Thoracic aorta (tissue), 2 donors: Measurements from ENCODE around the gene GNMT. TPM values are rescaled to one million over a fixed set of nuclear protein-coding genes. Genes with fewer than 3 reads are reported as not detected.
"Not testable (repeated sequence)": the region's sequence is repeated elsewhere in the genome, so short reads cannot be mapped to it uniquely, and the experiment has no call there.

Experiments used
- ATAC-seq: fragments of 150-250 bp; one replicate; pipeline ENCODE4 v1.8.0; 2017; ENCODE audit warnings: low read depth; ENCODE audit not compliant: insufficient number of reproducible peaks, low FRiP score
- DNase-seq: peaks from one replicate; pipeline ENCODE4 v3.0.0-alpha.2; 2020; ENCODE audit warnings: low spot score
- H3K27ac ChIP-seq, 2 donors: fragments of 200-600 bp; sonication (generic); 1 replicate in 1 of 2; 2 replicates in 1 of 2; pipeline ENCODE4 v1.5.1; 2016; ENCODE audit warnings: mild to moderate bottlenecking in 2 of 2, moderate library complexity in 2 of 2
- H3K27me3 ChIP-seq: fragments of 200-600 bp; sonication (generic); replicated peaks from 2 replicates; pipeline ENCODE4 v1.6.0; 2016; ENCODE audit warnings: mild to moderate bottlenecking; ENCODE audit not compliant: insufficient read depth
- H3K36me3 ChIP-seq: fragments of 200-600 bp; sonication (generic); one replicate; pipeline ENCODE4 v1.5.1; 2016
- H3K4me1 ChIP-seq, 2 donors: fragments of 200-600 bp; sonication (generic); 1 replicate in 1 of 2; 2 replicates in 1 of 2; pipeline versions ENCODE4 v1.5.1 to v1.6.0; 2016; ENCODE audit warnings: low read depth in 2 of 2, mild to moderate bottlenecking in 1 of 2; ENCODE audit not compliant: control insufficient read depth in 1 of 2
- H3K4me3 ChIP-seq: fragments of 200-600 bp; sonication (generic); 2 replicates; pipeline ENCODE4 v1.5.1; 2016; ENCODE audit warnings: mild to moderate bottlenecking
- H3K9me3 ChIP-seq: fragments of 200-600 bp; sonication (generic); 2 replicates; pipeline ENCODE4 v1.5.1; 2016
- CTCF ChIP-seq: fragments of 200-600 bp; sonication (generic); IDR thresholded peaks from one replicate; pipeline ENCODE4 v1.5.1; 2019; ENCODE audit warnings: antibody characterized with exemption
- total RNA-seq, 2 donors: library from RNA; depleted of rRNA; stranded (reverse); fragments of >200 nt; gene quantifications; one replicate each; pipeline versions ENCODE4 v1.1.0 to v1.2.3, GENCODE V29; 2016

The GNMT gene
- total RNA-seq, 2 donors from 2014 or later = 3.3 TPM; not detected in 1

GRCh38 chr6:42996513-42996912 is 36.0 kb downstream of the GNMT start:
- no peak for TF ChIP-seq CTCF
- Histone ChIP-seq H3K27me3 (no peaks in the 10 kb centered on the region), H3K4me3 (no peak overlapping the region), H3K27ac (no peak overlapping the region), H3K9me3 (no peaks in the 10 kb centered on the region), H3K36me3 (peaks cover 3% of the 10 kb centered on the region), H3K4me1 (no peaks in the 10 kb centered on the region)
- no peak for DNase-seq
- no peak for ATAC-seq

DNA sequence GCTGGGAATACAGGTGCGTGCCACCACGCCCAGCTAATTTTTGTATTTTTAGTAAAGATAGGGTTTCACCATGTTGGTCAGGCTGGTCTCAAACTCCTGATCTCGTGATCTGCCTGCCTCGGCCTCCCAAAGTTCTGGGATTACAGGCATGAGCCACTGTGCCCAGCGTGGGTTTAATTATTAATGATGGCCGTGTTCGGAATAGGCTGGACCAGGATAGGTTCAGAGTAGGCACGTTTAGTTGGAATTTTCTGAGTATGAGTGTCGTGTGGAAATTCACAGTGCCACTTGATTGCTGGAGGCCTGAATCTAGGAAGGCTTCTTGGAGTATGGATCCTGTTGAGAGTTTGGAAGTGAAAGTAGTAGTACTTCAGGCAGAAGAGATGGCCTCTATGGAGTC is 37.7 kb downstream of the GNMT start:
- H3K9me3 ChIP-seq, H3K4me3 ChIP-seq, ATAC-seq, H3K27ac ChIP-seq, H3K36me3 ChIP-seq, DNase-seq, H3K27me3 ChIP-seq, H3K4me1 ChIP-seq: not testable (repeated sequence)

DNA sequence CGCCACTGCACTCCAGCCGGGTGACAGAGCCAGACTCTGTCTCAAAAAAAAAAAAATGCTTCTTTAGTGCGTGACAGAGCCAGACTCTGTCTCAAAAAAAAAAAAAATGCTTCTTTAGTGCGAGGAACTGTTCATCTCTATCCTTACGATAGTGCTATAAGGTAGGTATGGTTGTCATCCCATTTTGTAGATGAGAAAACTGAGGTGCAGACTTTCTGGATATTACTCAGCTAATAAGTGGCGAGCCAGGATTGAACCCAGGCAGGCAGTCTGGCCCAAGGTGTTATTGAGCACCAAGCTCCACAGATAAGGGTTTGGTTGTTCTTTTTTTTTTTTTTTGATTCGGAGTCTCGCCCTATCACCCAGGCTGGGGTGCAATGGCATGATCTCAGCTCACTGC is 41.3 kb downstream of the GNMT start:
- H3K4me3 ChIP-seq = no peak overlapping the region
- no peaks in the 10 kb centered on the region for H3K27me3 ChIP-seq
- no peaks in the 10 kb centered on the region for H3K4me1 ChIP-seq
- DNase-seq (no peak), ATAC-seq (no peak)
- no peak for TF ChIP-seq CTCF
- peaks cover 5% of the 10 kb centered on the region for H3K36me3 ChIP-seq
- H3K9me3 ChIP-seq = no peaks in the 10 kb centered on the region
- H3K27ac ChIP-seq = no peak overlapping the region

GRCh38 chr6:43005844-43006243 is 45.3 kb downstream of the GNMT start:
- no peak for ATAC-seq
- peaks cover 31% of the 10 kb centered on the region for H3K36me3 ChIP-seq

DNA sequence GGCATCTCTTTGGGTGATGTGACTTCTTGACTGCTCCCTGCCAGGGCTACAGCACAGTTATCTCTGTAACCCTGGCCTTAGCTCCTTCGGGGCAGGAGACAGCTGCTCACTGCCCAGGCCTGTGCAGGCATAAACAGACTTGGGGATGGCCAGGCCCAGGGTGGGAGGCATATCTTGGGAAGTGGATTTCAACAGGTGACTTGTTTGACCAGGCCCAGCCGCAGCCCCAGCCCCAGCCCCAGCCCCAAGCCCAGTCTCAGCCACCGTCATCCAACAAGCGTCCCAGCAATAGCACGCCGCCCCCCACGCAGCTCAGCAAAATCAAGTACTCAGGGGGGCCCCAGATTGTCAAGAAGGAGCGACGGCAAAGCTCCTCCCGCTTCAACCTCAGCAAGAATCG is 45.7 kb downstream of the GNMT start:
- DNase-seq (no peak), ATAC-seq (no peak)
- Histone ChIP-seq H3K27me3 (no peaks in the 10 kb centered on the region), H3K27ac (no peak overlapping the region), H3K9me3 (no peaks in the 10 kb centered on the region), H3K36me3 (peaks cover 34% of the 10 kb centered on the region), H3K4me3 (no peak overlapping the region), H3K4me1 (no peaks in the 10 kb centered on the region)
- no peak for TF ChIP-seq CTCF

More at GRCh38 chr6:43005844-43006243, 45.3 kb downstream of the GNMT start:
- no peaks in the 10 kb centered on the region for H3K9me3 ChIP-seq
- no peaks in the 10 kb centered on the region for H3K27me3 ChIP-seq
- no peak overlapping the region for H3K4me3 ChIP-seq
- no peak for TF ChIP-seq CTCF
- H3K27ac ChIP-seq = no peak overlapping the region
- H3K4me1 ChIP-seq = no peaks in the 10 kb centered on the region
- no peak for DNase-seq

DNA sequence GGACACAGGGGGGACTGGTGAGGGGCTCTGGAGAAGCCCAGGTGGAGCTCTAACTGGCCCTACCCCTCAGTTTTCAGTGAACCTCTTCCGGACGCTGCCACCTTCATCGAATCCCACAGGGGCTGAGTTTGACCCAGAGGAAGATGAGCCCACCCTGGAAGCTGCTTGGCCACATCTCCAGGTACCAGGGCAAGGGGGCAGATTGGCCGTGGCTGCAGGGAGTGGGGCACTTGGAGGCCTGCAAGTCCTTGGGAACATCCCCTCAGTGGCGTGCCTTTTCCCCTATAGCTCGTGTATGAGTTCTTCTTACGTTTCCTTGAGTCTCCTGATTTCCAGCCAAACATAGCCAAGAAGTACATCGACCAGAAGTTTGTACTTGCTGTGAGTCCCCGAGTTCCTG is 46.6 kb downstream of the GNMT start:
- no peak for TF ChIP-seq CTCF
- peaks cover 34% of the 10 kb centered on the region for H3K36me3 ChIP-seq

More for the DNA sequence above, 46.6 kb downstream of the GNMT start:
- H3K9me3 ChIP-seq = no peaks in the 10 kb centered on the region
- no peak for ATAC-seq
- no peak for DNase-seq
- H3K4me3 ChIP-seq = no peak overlapping the region
- no peak overlapping the region for H3K27ac ChIP-seq
- peaks cover 0 to under 1% of the 10 kb centered on the region in 2 donors for H3K4me1 ChIP-seq
- H3K27me3 ChIP-seq = no peaks in the 10 kb centered on the region
